GM13976 (cell line): ENCODE data around the gene CMPK2.

ENCODE experiments used
- DNase-seq: peaks from one replicate; pipeline ENCODE4 v3.0.0; 2012; ENCODE audit warnings: low spot score
- CTCF ChIP-seq: IDR thresholded peaks from 2 replicates; pipeline ENCODE4 v1.5.1; 2012; ENCODE audit warnings: borderline replicate concordance, mild to moderate bottlenecking; ENCODE audit not compliant: insufficient read depth; ENCODE audit errors: extremely low read depth, missing control alignments, control extremely low read depth
- in situ Hi-C: fragments of 300-500 bp; cut with MboI; formaldehyde crosslinking; loops from one replicate; pipeline ENCODE4 v1.12.0; 2022; ENCODE audit warnings: low sequenced_read_pairs, mixed read lengths, inconsistent platforms; ENCODE audit not compliant: unreplicated experiment

The CMPK2 gene

GRCh38 chr2:6835467-6835866 is 30.2 kb downstream of the CMPK2 start:
- in situ Hi-C loops, result no loop called here
- no peak for DNase-seq
- TF ChIP-seq CTCF, result no peak

DNA sequence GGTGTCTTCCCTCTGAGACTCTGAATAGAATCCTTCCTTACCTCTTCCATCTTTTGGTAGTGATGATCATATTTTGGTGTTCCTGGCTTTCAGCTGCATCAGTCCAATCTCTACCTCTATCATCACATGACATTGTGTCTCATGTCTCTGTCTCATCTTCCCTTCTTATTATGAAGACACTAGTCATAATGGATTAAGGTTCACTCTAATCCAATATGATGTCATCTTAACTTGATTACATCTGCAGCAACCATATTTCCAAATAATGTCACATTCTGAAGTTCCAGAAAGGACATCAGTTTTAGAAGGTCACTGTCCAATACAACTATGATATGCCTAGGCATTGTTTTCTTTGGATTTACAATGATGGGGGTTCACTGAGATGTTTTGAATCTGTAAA is 31.5 kb downstream of the CMPK2 start:
- in situ Hi-C loops, result no loop called here
- TF ChIP-seq CTCF, result no peak

DNA sequence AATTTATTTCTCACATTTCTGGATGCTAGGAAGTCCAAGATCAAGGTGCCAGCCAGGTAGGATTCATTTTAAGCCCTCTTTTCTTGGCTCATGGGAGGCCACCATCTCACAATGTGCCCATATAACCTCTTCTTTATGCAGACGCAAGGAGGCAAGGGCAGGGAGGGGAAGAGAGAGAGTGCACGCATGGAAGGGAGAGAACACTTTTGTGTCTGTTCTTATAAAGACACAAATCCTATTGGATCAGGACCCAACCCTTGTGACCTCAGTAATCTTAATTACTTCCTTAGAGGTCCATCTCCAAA is 32.5 kb downstream of the CMPK2 start:
- TF ChIP-seq CTCF, result no peak
- in situ Hi-C loops, result no loop called here
- DNase-seq, result no peak

More for the DNA sequence above, 31.5 kb downstream of the CMPK2 start:
- no peak for DNase-seq

DNA sequence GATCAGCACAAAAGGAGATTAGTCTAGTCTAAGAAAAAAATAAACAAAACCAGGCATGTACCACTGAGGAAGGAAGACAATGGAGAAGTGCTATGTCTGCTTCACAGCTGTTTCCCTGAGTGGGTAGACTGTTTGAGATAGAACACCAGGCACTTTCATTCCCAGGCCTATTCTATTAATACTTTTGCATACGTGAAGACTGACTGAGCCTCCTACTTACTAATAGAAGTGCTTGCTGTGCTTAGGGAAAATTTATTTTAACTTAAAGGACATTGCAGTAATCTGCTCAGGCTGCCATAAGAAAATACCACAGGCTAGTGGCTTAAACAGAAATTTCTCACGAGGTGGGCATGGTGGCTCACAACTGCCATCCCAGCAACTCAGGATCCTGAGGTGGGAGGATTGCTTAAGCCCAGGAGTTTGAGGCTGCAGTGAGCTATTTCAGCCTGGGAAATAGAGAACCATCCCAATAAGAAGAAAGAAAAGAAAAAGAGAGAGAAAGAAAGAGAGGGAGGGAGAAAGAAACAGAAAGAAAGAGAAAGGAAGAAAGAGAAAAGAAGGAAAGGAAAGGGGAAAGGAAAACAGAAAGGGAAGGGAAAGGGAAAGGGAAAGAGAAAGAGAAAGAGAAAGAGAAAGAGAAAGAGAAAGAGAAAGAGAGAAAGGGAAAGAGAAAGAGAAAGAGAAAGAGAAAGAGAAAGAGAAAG is 33.0 kb downstream of the CMPK2 start:
- TF ChIP-seq CTCF, result no peak
- in situ Hi-C loops, result no loop called here
- no peak for DNase-seq

DNA sequence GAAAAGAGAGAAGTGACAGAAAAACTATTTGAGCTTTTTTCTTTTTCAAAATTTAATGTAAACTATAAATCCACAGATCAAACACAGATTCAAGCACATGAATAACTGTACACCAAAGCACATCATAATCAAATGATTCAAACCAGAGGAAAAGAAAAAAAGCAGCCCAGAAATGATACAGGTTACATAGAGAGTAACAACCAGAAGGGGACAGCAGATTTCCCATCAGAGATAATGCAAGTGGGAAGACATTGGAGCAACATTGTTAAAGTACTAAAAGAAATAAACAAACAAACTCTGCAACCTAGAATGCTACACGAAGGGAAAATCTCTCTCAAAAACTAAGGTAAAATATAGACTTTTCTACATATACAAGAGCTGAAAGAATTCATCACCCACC is 34.5 kb downstream of the CMPK2 start:
- no peak for TF ChIP-seq CTCF
- no peak for DNase-seq
- in situ Hi-C loops, result no loop called here

GRCh38 chr2:6828299-6828584 is 37.5 kb downstream of the CMPK2 start:
- no peak for TF ChIP-seq CTCF
- in situ Hi-C loops, result no loop called here
- DNase-seq, result no peak

DNA sequence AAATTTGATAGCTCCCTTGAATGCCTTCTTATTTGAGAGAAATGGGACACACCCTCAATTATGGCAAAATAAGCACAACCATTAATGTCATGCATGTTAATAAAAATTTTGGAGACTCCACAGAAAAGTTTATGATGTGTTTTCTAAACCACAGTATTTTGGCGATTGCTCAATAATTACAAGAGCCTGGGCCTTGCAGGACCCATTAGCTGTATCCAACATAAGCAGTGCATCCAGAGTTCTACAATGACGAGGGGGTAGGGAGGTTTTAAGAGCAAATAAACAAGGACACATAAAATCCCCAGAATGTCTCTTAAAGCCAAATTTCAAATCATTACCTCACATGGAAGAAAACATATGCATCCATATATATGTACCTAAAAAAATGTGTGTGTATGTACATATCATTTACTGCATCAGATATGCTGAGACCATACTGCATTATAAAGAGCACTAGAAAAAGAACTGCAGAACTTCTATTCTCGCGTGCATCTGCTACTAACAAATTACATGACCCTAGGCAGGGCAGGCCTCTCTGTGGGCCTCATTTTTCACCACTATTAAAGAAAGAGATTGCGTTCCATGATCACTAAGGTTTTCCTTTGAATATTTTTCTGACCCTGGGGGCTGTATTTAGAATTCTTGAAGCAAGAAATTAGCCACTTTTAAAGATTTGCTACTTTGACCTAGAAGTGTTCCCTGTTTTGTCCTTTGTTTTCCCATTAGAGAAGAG is 38.0 kb downstream of the CMPK2 start:
- in situ Hi-C loops, result no loop called here
- no peak for DNase-seq
- TF ChIP-seq CTCF, result no peak
